Nephron (organoid): ENCODE results near the gene FAM20B.

ENCODE experiments used
- H3K27ac Mint-ChIP-seq, 3 experiments: 2 replicates each; pipeline ENCODE4 v1.8.0; 2020; ENCODE audit warnings: mixed read lengths in 3 of 3, mild to moderate bottlenecking in 2 of 3, moderate library complexity in 1 of 3
- H3K27me3 Mint-ChIP-seq: 2 replicates; pipeline ENCODE4 v1.8.0; 2021; ENCODE audit warnings: low read depth, mild to moderate bottlenecking, moderate library complexity, mixed read lengths
- H3K36me3 Mint-ChIP-seq: 2 replicates; pipeline ENCODE4 v1.8.0; 2020; ENCODE audit warnings: low read depth, mixed read lengths
- H3K4me1 Mint-ChIP-seq: 2 replicates; pipeline ENCODE4 v1.8.0; 2020; ENCODE audit warnings: mixed read lengths
- H3K4me3 Mint-ChIP-seq, 3 experiments: 2 replicates each; pipeline ENCODE4 v1.8.0; 2020; ENCODE audit warnings: mild to moderate bottlenecking in 3 of 3, mixed read lengths in 3 of 3, moderate library complexity in 2 of 3
- H3K9me3 Mint-ChIP-seq: 2 replicates; pipeline ENCODE4 v1.8.0; 2020; ENCODE audit warnings: mixed read lengths
- TF ChIP-seq, protein P1 (sequence below), 3 experiments: fragments of 200-600 bp; sonication (generic); IDR thresholded peaks; one replicate each; pipeline ENCODE4 v1.5.0; 2021; ENCODE audit warnings: antibody characterized with exemption in 3 of 3; ENCODE audit not compliant: unreplicated experiment in 3 of 3

Gene FAM20B

DNA sequence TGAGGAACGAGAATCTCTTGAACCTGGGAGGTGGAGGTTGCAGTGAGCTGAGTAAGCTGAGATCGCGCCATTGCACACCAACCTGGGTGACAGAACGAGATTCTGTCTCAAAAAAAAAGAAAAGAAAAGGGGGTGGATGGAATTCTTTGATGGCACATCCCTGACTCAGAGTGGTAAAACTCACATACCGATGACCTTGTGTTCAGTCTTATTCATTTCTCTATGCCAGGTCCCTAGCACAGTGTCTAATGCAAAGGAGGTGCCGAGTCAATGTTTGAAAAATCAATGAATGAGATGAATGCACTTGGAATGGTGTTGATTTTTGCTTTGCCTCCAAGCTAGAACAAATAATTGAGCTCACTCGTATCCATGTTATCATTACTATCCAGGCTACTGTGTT lies 18.5 kb upstream of the FAM20B start:
- H3K27ac Mint-ChIP-seq: no peak overlapping the region
- H3K36me3 Mint-ChIP-seq: no peaks in the 10 kb centered on the region
- no peaks in the 10 kb centered on the region for H3K9me3 Mint-ChIP-seq
- no peak overlapping the region for H3K4me3 Mint-ChIP-seq
- TF ChIP-seq, protein P1, sequence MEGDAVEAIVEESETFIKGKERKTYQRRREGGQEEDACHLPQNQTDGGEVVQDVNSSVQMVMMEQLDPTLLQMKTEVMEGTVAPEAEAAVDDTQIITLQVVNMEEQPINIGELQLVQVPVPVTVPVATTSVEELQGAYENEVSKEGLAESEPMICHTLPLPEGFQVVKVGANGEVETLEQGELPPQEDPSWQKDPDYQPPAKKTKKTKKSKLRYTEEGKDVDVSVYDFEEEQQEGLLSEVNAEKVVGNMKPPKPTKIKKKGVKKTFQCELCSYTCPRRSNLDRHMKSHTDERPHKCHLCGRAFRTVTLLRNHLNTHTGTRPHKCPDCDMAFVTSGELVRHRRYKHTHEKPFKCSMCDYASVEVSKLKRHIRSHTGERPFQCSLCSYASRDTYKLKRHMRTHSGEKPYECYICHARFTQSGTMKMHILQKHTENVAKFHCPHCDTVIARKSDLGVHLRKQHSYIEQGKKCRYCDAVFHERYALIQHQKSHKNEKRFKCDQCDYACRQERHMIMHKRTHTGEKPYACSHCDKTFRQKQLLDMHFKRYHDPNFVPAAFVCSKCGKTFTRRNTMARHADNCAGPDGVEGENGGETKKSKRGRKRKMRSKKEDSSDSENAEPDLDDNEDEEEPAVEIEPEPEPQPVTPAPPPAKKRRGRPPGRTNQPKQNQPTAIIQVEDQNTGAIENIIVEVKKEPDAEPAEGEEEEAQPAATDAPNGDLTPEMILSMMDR (IDR thresholded peaks at IDR 0.05; ENCODE audit: unreplicated experiment in 3 of 3): no peak
- H3K4me1 Mint-ChIP-seq: peaks cover 8% of the 10 kb centered on the region
- no peaks in the 10 kb centered on the region for H3K27me3 Mint-ChIP-seq

DNA sequence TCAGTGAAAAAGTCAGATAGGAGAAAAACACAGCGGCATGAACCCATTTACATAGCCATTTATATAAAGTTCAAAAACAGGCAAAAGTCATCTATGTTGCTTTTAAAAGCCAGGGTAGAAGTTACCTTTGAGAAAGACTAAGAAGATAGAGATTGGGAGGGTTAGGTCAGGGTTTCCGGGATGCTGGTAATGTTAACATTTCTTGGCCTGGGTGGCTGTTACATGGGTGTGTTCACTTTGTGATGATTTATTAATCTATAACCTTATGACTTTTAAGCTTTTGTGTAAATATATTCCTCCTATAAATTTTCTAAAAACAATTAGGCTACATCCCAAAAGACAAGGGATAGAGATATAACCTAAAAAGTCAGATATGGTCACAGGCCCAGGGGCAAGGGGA lies 15.0 kb upstream of the FAM20B start:
- H3K36me3 Mint-ChIP-seq: no peaks in the 10 kb centered on the region
- TF ChIP-seq, protein P1 (IDR thresholded peaks at IDR 0.05; ENCODE audit: unreplicated experiment in 3 of 3): no peak

DNA sequence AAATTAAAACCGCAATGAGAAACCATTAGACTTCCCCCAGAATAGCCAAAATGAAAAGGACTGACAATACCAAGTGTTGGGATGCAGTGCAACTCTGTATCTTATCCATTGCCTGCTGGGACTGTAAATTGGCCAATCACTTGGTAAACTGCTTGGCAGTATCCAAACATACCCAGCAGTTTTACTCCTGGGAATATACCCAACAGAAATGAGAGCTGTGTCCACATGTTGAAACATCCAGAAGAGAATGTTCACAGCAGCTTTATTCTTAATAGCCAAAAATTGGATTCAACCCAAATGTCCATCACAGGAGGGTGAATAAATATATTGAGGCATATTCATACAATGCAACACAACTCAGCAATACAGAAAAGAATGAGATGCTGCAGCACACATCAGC lies 13.7 kb upstream of the FAM20B start:
- Mint-ChIP-seq H3K27ac (no peak overlapping the region), H3K9me3 (no peaks in the 10 kb centered on the region), H3K4me1 (peaks cover 6% of the 10 kb centered on the region), H3K4me3 (no peak overlapping the region), H3K36me3 (no peaks in the 10 kb centered on the region), H3K27me3 (no peaks in the 10 kb centered on the region)
- TF ChIP-seq, protein P1 (IDR thresholded peaks at IDR 0.05; ENCODE audit: unreplicated experiment in 3 of 3): no peak

More for the DNA sequence above, 15.0 kb upstream of the FAM20B start:
- Mint-ChIP-seq H3K27ac (no peak overlapping the region), H3K27me3 (no peaks in the 10 kb centered on the region), H3K9me3 (no peaks in the 10 kb centered on the region), H3K4me1 (no peaks in the 10 kb centered on the region), H3K4me3 (no peak overlapping the region)

DNA sequence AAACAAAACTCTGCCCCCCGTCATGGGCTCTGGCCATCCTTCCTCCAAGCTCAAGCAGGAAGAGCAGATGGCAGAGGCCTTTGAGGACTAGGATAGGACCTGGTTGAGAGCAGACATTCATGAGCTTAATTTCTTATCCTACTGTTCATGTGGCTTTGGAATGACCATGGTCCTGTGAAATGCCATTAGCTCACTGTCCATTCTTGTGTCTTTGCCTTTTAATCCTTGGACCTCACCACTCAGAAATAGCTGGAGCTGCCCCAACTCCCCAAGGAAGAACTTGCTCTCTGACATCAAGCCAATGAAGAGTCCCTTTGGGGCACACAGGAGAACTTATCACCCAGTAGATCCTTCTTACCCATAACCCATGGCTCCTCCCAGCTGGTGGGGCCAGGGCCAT lies 11.6 kb upstream of the FAM20B start:
- TF ChIP-seq, protein P1 (IDR thresholded peaks at IDR 0.05; ENCODE audit: unreplicated experiment in 3 of 3): no peak
- H3K9me3 Mint-ChIP-seq: no peaks in the 10 kb centered on the region
- no peaks in the 10 kb centered on the region for H3K36me3 Mint-ChIP-seq
- H3K4me1 Mint-ChIP-seq: peaks cover 16% of the 10 kb centered on the region
- no peak overlapping the region for H3K27ac Mint-ChIP-seq
- H3K27me3 Mint-ChIP-seq: peaks cover 5% of the 10 kb centered on the region
- no peak overlapping the region for H3K4me3 Mint-ChIP-seq

DNA sequence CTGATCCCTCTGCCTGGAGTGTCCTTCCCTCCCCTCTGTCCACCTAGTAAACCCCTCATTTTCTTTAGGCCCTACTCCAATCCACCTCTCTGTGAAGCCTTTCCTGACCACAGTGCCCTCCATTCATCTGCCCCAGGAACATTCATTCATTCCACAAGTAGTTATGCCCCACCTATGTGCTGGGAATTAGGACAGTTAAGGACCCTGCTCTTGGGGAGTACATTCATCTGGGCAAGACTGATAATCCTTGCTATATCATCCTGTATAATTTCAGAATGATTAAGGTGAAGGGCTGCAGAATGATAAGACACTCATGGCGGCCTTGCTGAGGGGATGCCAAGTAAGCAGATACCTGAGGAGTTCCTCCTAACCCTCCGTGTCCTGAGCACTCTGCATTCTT lies 10.3 kb upstream of the FAM20B start:
- Mint-ChIP-seq H3K27me3 (peaks cover 5% of the 10 kb centered on the region), H3K4me1 (peaks cover 16% of the 10 kb centered on the region), H3K27ac (no peak overlapping the region), H3K9me3 (no peaks in the 10 kb centered on the region), H3K4me3 (no peak overlapping the region), H3K36me3 (no peaks in the 10 kb centered on the region)
- TF ChIP-seq, protein P1 (IDR thresholded peaks at IDR 0.05; ENCODE audit: unreplicated experiment in 3 of 3): no peak

DNA sequence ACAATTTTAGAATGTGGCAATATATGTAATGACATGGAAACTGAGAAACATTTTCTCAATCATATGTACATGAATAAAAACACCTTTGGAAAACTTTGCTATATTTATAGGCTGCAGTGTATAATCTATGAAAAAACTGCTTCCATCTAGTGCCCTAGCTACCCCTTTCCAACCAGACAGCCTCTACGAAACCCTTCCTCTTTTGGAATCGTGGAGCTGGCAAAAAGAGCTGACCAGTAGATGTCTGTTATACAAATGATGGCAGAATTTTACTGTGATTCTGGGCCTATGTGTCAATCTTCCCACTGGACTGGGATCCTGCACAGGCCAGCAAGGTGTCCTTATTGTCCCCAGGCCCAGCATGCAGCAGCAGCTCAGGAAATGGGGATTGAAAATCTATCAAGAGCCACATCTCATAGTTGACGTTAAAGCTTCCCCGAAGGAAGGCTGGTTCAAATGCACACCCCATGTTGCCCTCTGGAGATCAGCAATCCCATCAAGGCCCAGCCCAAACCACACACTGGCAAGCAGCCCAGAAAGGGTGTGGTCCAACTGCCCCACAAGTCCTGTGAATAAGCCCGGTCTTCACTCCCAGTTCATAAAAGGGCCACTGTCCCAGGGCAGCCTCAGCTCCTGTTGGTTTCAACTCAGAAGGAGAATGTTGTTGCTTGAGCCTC lies 8.8 kb upstream of the FAM20B start:
- Mint-ChIP-seq H3K4me1 (peaks cover 18% of the 10 kb centered on the region), H3K27ac (peak overlapping the region; percentile 42 to 49 (median 48)), H3K36me3 (no peaks in the 10 kb centered on the region), H3K4me3 (no peak overlapping the region), H3K9me3 (no peaks in the 10 kb centered on the region), H3K27me3 (peaks cover 5% of the 10 kb centered on the region)
- TF ChIP-seq, protein P1 (IDR thresholded peaks at IDR 0.05; ENCODE audit: unreplicated experiment in 3 of 3): no peak
